ENCODE results near the gene SYNDIG1. TPM values are rescaled to one million over a fixed set of nuclear protein-coding genes. Genes with fewer than 3 reads are reported as not detected.

The SYNDIG1 gene
- total and polyA plus RNA-seq, 9 of the 15 experiments (the other 6 are each of a cell fraction or from before 2014, with no cell fraction given): not detected

- TF ChIP-seq HMGN3 (IDR thresholded peaks at IDR 0.05; ENCODE audit: borderline replicate concordance, extremely low read depth, insufficient read length, low read depth, low read length): no peak
- TF ChIP-seq ZNF280A (IDR thresholded peaks at IDR 0.05; ENCODE audit: low read depth, partially characterized antibody): no peak
- TF ChIP-seq ZBTB1 (CRISPR knock-in tag; IDR thresholded peaks at IDR 0.05; ENCODE audit: borderline replicate concordance, low read depth): no peak
- TF ChIP-seq, protein P1, sequence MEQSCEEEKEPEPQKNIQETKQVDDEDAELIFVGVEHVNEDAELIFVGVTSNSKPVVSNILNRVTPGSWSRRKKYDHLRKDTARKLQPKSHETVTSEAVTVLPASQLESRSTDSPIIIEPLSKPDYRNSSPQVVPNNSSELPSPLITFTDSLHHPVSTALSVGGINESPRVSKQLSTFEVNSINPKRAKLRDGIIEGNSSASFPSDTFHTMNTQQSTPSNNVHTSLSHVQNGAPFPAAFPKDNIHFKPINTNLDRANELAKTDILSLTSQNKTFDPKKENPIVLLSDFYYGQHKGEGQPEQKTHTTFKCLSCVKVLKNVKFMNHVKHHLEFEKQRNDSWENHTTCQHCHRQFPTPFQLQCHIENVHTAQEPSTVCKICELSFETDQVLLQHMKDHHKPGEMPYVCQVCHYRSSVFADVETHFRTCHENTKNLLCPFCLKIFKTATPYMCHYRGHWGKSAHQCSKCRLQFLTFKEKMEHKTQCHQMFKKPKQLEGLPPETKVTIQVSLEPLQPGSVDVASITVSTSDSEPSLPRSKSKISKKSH (CRISPR knock-in tag; IDR thresholded peaks at IDR 0.05): no peak
- no peak for TF ChIP-seq ZNF224 (CRISPR knock-in tag; IDR thresholded peaks at IDR 0.05)
Measured at GRCh38 chr20:24583169-24583792, 113.9 kb downstream of the SYNDIG1 start (continued).

DNA sequence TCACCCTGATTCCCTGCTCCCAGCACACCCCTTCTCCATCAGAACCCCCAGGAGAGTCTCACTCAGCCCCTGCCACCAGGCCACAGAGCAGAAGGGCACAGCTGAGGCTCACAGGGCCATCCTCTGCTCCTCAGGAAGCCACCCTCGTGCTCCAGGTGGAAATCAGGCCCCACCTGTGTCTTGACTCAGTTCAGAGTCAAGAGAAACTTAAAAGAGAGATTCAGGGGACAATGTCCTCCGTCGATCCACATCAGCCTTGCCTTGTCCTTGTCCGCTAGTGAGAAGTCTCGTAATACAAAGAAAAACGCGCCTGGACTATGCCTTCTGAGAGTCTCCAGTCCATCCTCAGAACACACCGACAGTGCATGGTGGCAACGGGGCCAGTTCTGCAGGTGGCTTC, 114.6 kb downstream of the SYNDIG1 start:
- no TSS peak for BruUV-seq (replicated peaks)
- Histone ChIP-seq H3K27ac (ENCODE audit: extremely low read depth, low read depth, low read length) (no peak overlapping the region), H2AFZ (ENCODE audit: low read depth, low read length) (no peak overlapping the region), H3K4me3 (no peak overlapping the region), H3K4me2 (ENCODE audit: insufficient read depth, low read length) (no peak overlapping the region), H3K9me1 (ENCODE audit: control insufficient read depth, insufficient read depth, low read length) (no peaks in the 10 kb centered on the region), H4K20me1 (replicated peaks; ENCODE audit: control insufficient read depth, insufficient read depth, low read length) (no peaks in the 10 kb centered on the region), H3K9ac (ENCODE audit: insufficient read depth in 1 of 2, low read depth in 2 of 2, low read length in 2 of 2) (no peak overlapping the region), H3K79me2 (ENCODE audit: control insufficient read depth, insufficient read depth, low read length) (no peaks in the 10 kb centered on the region), H3K9me3 (replicated peaks; ENCODE audit: control insufficient read depth, insufficient read depth, low read depth, low read length) (no peaks in the 10 kb centered on the region), H3K4me1 (replicated peaks in 1 of 2; ENCODE audit: control insufficient read depth in 2 of 2, insufficient read depth in 2 of 2, low read length in 2 of 2) (no peaks in the 10 kb centered on the region), H3K27me3 (ENCODE audit: control insufficient read depth in 2 of 2, insufficient read depth in 2 of 2, low read length in 2 of 2) (peaks cover 0 to 10% of the 10 kb centered on the region in 2 experiments; a peak in 1 of 5 replicates), H3K36me3 (ENCODE audit: control insufficient read depth, insufficient read depth, low read length) (no peaks in the 10 kb centered on the region)
- ATAC-seq: no peak
- CTCF ChIA-PET (ENCODE audit: low intra/inter-chr PET ratio): interaction anchor here (1.1 kb wide), 1 partner anchor 335 kb away, joined by 4 read pairs; no protein-coding TSS in a partner anchor
- no peak for FAIRE-seq
- intact Hi-C loops (cut with micrococcal nuclease): no loop called here
- 5% methylated on average over 7 of the region's 9 CpGs for WGBS (ENCODE audit: insufficient coverage, low coverage, missing lambda C conversion rate)
- in situ Hi-C loops (cut with MboI): no loop called here
- POLR2A ChIA-PET: no interaction called here
- no peak for DNase-seq (ENCODE audit: extremely low read depth in 1 of 4, low spot score in 3 of 4)
- TF ChIP-seq TRIM24 (IDR thresholded peaks at IDR 0.05) (no peak), PKNOX1 (IDR thresholded peaks at IDR 0.05) (no peak), NELFE (IDR thresholded peaks at IDR 0.05; ENCODE audit: insufficient read depth, insufficient read length) (no peak)
